Subcutaneous adipose tissue (tissue), 4 donors: ENCODE measurements around the gene TMEM62. TPM values are rescaled to one million over a fixed set of nuclear protein-coding genes. Genes with fewer than 3 reads are reported as not detected.

Source experiments
- total RNA-seq, 4 donors: library from RNA; depleted of rRNA; stranded (reverse); fragments of >200 nt; gene quantifications; one replicate each; pipeline ENCODE4 v1.1.0, GENCODE V29; 2016
- TF ChIP-seq, protein P1 (sequence below): fragments of 450-650 bp; IDR thresholded peaks from one replicate; pipeline ENCODE4 v1.5.1; 2016; ENCODE audit warnings: low read depth, mild to moderate bottlenecking, control low read depth, antibody characterized with exemption, moderate library complexity

TMEM62 gene
- total RNA-seq, 4 donors from 2014 or later = 28.7 to 39.4 (median 37.1) TPM

DNA sequence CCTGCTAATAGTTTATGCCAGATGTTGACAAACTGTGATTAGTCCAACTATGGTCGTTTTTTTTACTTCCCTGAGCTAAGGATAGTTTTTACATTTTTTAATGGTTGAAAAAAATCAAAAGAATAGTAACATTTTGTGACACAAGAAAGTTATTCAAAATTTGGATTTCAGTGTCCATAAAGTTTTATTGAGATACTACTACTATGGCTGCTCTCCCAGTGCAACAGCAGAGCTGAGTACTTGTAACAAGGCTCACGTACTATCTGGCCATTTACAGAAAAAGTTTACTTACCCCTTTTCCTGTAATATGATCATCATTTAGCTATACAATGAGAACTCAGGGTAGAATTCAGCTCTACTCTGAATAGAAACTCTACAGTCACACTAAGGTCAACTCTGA is 11.5 kb upstream of the TMEM62 start:
- TF ChIP-seq, protein P1, sequence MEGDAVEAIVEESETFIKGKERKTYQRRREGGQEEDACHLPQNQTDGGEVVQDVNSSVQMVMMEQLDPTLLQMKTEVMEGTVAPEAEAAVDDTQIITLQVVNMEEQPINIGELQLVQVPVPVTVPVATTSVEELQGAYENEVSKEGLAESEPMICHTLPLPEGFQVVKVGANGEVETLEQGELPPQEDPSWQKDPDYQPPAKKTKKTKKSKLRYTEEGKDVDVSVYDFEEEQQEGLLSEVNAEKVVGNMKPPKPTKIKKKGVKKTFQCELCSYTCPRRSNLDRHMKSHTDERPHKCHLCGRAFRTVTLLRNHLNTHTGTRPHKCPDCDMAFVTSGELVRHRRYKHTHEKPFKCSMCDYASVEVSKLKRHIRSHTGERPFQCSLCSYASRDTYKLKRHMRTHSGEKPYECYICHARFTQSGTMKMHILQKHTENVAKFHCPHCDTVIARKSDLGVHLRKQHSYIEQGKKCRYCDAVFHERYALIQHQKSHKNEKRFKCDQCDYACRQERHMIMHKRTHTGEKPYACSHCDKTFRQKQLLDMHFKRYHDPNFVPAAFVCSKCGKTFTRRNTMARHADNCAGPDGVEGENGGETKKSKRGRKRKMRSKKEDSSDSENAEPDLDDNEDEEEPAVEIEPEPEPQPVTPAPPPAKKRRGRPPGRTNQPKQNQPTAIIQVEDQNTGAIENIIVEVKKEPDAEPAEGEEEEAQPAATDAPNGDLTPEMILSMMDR = no peak

GRCh38 chr15:43125100-43125661 is 8.2 kb upstream of the TMEM62 start:
- TF ChIP-seq, protein P1 = no peak

DNA sequence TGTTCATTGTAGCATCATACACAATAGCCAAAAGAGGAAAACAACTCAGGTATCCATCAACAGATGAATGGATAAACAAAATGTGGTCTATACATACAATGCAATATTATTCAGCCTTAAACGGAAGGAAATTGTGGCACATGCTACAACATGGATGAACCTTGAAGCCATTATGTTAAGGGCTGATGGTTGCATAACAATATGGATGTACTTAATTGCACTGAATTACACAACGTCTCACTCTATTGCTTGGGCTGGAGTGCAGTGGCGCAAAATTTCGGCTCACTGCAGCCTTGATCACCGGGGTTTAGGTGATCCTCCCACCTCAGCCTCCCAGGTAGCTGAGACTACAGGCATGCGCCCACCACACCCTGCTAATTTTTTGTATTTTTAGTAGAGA is 7.0 kb upstream of the TMEM62 start:
- TF ChIP-seq, protein P1 = no peak

- TF ChIP-seq, protein P1 = no peak
Observed at GRCh38 chr15:43127752-43128151, 5.6 kb upstream of the TMEM62 start.

DNA sequence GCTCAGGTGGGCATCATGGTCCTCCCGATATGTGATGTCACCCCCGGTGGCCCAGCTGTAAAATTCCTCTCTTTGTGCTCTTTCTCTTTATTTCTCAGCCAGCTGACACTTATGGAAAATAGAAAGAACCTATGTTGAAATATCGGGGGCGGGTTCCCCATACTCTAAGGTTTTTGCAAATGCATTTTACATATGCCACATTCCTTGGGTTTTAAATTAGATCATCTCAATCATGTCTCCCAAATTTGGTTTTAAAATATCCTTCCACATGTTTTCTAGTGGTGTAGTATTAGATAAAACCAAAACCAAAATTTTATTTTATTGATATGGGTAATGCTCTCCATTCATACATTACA is 4.4 kb upstream of the TMEM62 start:
- TF ChIP-seq, protein P1 = no peak

GRCh38 chr15:43132830-43133429 is 456 bp upstream of the TMEM62 start:
- TF ChIP-seq, protein P1 = no peak

DNA sequence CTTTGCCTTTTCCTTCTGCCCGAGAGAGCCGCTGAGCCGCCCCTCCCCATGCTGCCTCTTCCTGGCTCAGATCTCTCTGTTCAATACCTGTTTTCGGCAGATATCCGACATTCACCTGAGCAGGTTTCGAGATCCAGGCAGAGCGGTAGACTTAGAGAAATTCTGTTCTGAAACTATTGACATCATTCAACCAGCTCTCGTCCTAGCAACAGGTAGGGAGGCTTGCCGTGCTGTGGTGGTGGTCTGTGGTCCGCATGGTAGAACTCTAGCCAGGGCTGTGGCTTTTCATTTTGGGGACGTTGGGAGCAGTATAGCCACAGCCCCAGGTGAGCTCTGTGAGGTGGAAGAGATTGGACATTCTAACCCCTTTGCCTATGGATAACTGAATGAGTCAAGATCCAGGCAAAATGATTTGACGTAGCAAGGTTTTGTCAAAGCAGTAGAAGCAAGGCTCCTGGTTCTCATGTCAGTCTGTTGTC is 810 bp downstream of the TMEM62 start:
- TF ChIP-seq, protein P1 = no peak
